NCI-H1436 treated with DMSO at 0.1 percent for 48 hours (cell line): ENCODE measurements around the gene PRAMEF17.
"Not testable (repeated sequence)": the region's sequence is repeated elsewhere in the genome, so short reads cannot be mapped to it uniquely, and the experiment has no call there.

Experiments
- DNase-seq: peaks from one replicate; lab custom pipeline; 2025; lab: John Stamatoyannopoulos, UW

The PRAMEF17 gene, protein sequence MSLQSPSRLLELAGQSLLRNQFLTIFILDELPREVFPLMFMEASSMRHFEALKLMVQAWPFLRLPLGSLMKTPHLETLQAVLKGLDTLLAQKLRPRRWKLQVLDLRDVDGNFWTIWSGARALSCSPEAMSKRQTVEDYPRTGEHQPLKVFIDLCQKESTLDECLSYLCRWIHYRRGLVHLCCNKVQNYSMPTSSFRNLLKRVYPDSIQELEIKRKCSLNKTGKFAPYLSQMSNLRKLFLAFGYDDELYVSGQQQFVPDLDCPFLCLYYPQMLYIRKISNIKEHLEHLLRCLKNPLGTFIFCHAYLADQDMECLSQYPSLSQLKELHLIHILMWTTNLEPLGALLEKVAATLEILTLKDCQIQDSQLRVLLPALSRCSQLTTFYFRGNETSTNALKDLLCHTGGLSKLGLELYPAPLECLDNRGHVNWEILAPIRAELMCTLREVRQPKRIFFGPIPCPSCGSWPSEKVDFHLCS

DNA sequence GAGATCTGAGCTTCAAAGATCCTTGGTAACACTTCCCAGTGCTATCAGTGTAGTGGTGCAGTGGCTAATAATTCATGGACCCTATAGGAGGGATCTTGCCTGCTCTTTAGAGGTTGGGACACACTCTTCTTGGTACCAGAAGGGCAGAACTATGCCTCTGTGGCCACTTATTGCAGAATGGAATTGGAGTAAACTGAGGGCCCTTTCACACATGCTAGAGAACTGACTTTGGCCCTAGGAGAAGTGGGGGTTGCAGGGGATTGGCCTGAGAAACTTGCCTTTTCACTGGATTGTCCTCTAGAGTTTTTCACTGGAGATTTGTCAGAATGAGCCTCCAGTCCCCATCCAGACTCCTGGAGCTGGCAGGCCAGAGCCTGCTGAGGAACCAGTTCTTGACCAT is at the start of gene PRAMEF17:
Gene PRAMEF17 (plus strand): TSS at position 301 of the 400 bp plus-strand sequence. CDS start 26 bp downstream, at position 327.
- DNase-seq, result not testable (repeated sequence)

DNA sequence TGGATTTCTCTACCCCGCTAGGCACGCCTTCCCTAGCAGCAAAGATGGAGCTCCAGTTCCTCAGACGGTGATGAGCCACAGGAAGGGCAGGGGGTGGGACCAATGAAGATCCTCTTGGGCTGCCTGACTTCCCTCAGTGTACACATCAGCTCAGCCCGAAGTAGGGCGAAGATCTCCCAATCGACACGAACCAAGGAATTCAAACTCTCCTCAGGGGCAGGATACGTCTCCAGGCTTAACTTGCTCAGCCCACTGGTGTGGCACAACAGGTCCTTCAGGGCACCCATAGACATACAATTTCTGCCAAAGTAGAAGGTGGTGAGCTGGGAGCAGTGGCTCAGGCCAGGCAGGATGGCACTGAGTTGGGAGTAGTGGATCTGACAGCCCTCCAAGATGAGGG is 46.9 kb upstream of the PRAMEF17 start:
- not testable (repeated sequence) for DNase-seq

DNA sequence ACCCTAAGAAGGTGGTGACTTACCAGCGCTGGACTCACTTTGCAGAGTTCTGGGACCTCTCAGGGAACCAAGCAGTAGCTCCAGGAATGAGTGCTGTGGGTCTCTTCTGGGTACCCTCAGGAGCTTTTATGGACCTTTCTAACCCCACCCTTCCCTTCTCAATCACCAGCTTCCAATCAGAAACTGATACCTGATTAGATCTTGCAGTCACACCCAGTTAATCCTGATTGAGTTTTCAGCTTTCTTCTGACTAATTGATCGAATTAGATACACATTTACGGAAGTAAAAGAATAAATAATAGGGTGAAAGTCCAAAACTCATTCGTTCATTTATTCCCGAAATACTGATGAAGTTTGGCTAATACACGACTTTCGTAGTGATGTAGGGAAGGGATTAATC is 42.4 kb upstream of the PRAMEF17 start, which contains the start of gene PRAMEF14:
Gene PRAMEF14 (minus strand): TSS at position 101 of the 400 bp plus-strand sequence. CDS start 1,820 bp downstream, outside the sequence.
- DNase-seq, result not testable (repeated sequence)

DNA sequence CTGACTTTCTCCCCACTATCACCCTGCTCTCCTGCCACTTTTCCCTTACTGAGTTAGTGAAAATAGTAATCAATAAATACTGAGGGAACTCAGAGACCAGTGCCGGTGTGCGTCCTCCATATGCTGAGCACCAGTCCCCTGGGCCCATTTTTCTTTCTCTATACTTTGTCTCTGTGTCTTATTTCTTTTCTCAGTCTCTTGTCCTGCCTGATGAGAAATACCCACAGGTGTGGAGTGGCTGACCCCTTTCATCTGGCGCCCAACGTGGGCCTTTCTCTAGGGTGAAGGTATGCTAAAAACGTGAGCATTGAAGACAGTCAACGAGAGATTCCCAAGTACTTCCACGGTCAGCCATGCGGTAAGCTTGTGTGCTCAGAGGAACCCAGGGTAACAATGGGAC is 36.0 kb upstream of the PRAMEF17 start:
- DNase-seq, result not testable (repeated sequence)

DNA sequence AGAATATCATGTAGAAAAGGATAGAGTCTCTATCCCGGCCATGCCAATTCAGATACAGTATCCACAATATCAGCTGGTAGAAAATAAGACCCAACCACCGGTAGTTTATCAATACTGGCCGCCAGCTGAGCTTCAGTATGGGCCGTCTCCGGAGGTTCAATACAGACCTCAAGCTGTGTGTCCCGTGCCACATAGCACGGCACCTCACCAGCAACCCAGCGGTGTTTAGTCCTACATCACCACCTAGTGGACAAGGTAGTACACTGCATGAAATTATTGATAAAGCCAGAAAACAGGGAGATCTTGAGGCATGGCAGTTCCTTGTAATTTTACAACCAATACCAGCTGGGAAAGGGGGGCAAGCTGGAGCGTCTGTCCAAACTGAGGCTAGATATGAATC is 35.0 kb upstream of the PRAMEF17 start:
- DNase-seq, result not testable (repeated sequence)

DNA sequence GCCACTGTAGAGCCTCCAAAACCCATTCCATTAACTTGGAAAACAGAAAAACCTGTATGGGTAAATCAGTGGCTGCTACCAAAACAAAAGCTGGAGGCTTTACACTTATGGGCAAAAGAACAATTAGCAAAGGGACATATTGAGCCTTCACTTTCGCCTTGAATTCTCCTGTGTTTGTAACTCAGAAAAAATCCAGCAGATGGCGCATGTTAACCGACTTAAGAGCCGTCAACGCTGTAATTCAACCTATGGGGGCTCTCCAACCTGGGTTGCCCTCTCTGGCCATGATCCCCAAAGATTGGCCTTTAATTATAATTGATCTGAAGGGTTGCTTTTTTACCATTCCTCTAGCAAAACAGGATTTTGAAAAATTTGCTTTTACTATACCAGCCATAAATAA is 32.7 kb upstream of the PRAMEF17 start:
- not testable (repeated sequence) for DNase-seq

DNA sequence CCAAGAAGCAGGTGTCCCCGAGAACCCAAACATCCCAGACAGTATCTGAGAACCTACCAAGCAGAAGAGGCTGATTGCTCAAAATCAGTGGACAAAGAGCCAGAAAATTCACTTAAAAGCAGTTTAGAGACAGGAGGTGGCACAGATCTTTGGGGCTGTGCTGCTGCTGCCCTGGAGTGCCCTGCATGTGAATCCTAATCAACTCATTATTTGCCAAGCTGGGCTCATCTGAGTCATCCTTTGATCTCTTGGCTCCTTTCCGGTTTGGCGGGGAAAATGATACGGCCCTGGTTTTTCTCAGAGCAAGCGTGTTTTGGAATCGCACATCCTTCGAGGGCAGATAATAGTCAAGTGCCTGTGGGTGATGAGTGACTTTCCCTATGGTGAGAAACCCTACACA is 27.1 kb upstream of the PRAMEF17 start:
- DNase-seq, result not testable (repeated sequence)

DNA sequence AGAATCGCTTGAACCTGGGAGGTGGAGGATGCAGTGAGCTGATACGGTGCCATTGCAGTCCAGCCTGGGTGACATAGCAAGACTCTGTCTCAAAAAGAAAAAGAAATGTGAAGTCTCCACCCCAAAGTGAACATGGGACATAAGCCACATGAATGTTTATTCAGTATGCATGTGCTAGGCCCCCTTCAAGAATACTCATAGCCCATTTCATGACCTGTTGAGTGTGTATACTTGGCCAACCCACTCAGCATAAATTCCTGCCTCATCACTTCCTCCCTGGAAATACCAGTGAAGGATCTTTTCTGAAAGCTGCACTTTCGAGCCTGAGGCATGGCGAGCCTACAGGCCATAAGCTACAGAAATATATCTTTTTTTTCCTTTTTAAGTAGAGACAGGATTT is 24.5 kb upstream of the PRAMEF17 start:
- not testable (repeated sequence) for DNase-seq

DNA sequence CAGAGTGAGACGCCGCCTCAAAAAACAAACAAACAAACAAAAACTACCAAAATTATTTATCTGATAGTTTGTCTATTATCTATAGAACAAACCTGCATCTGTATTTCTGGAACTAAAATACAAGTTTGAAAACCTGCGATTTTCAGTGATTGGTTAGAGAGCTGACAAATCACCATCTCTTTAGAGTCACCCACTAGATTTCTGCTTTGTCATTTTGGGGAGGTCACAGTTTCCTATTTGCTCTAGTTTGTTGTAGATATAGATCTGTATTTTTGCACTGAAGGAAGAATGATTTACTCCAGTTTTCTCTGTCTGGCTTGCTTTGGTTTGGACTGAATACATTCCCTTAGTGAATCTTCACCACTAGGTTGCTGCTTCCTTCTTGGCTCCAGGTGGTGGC is 22.9 kb upstream of the PRAMEF17 start:
- DNase-seq, result not testable (repeated sequence)

DNA sequence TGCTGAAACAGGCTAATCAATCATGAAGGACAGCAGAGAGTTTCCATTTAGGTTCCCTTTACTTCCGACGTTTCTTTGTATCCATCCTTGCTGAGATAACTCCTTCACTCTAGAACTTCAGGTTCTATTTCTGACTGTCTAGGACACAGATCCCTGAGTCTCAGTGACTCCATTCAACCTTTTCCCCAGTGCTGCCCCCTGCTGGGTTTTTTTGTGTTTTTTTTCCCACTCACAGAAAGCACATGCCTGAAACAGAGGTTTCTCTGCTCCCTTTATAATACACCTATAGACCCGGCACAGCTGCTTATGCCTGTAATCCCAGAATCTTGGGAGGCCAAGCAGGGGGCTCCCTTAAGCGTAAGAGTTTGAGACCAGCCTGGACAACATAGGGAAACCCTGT is 20.9 kb upstream of the PRAMEF17 start:
- not testable (repeated sequence) for DNase-seq

DNA sequence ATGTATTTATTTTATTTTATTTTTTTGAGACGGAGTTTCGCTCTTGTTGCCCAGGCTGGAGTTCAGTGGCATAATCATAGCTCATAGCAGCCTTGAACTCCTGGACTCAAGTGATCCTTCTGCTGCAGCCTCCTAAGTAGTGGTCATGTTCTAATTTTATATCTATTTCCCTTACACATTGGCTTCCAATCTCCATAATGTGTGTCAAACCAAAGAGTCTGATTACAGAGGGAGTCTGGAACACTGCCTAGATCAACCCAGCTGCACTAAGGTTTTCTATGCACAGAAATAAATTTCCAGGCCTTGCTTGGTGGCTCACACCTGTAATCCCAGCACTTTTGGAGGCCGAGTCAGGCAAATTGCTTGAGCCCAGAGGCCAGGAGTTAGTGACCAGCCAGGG is 10.4 kb upstream of the PRAMEF17 start:
- not testable (repeated sequence) for DNase-seq

DNA sequence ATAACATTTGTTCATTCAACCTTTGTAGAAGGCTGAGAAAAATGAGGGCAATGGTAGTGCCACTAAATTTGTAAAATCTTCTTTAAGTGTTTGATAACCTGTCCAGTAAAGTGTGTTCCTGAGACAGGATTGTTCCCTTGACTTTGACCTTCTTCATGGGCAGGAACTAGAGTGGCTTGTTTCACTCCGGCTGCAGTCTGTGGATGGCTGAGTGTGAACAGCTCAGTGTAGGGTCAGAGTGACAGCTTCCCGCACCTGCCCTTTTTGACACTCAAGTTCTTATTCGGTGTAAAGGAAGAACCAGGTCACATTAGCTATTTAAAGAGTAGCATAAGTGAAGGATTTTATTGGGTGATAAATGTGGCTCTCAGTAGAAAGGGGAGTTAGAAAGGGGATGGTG is 9.1 kb upstream of the PRAMEF17 start:
- DNase-seq, result not testable (repeated sequence)

DNA sequence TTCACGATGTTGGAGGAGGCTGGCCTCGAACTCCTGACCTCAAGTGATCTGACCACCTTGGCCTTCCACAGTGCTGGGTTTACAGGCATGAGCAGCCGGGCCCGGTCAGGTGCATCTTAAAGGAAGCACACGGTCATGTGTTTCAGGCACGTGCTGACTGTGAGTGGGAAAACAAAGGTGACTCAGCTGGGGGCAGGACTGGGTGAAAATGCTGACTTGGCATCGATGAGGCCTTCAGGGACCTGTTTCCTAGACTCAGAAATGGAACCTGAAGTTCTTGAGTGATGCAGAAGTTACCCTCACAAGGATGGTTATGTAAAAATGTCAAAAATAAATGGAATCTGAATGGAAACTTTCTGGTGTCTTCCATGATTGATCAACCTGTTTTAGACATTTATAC is 3.6 kb downstream of the PRAMEF17 start:
- not testable (repeated sequence) for DNase-seq

DNA sequence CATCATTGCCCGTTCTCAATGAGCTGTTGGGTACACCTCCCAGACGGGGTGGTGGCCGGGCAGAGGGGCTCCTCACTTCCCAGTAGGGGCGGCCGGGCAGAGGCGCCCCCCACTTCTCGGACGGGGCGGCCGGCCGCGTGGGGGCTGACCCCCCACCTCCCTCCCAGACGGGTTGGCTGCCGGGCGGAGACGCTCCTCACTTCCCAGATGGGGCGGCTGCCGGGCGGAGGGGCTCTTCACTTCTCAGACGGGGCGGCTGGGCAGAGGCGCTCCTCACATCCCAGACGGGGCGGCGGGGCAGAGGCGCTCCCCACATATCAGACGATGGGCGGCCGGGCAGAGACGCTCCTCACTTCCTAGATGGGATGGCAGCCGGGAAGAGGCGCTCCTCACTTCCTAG is 5.3 kb downstream of the PRAMEF17 start:
- not testable (repeated sequence) for DNase-seq

DNA sequence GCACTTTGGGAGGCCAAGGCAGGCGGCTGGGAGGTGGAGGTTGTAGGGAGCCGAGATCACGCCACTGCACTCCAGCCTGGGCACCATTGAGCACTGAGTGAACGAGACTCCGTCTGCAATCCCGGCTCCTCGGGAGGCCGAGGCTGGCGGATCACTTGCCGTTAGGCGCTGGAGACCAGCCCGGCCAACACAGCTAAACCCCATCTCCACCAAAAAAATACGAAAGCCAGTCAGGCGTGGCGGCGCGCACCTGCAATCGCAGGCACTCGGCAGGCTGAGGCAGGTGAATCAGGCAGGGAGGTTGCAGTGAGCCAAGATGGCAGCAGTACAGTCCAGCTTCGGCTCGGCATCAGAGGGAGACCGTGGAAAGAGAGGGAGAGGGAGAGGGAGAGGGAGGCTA is 5.9 kb downstream of the PRAMEF17 start:
- not testable (repeated sequence) for DNase-seq

DNA sequence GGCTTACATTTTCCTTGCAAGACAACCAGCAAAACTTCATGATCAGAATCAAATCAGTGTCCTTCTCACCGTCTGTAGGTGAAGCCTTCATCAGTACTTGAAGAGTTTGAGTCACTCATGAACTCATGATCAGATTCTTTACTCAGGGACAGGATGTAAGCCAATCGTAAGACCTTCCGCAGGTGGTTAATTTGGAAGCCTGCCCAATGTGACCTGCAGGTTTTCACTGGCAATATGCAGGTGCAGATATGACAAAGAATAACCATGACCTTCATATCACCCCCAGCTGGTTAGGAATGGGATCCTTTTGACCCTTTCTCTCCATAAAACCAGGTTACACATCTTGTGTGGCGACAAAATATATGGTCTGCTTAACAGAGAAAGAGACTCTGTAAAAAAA is 18.4 kb downstream of the PRAMEF17 start:
- no peak for DNase-seq

DNA sequence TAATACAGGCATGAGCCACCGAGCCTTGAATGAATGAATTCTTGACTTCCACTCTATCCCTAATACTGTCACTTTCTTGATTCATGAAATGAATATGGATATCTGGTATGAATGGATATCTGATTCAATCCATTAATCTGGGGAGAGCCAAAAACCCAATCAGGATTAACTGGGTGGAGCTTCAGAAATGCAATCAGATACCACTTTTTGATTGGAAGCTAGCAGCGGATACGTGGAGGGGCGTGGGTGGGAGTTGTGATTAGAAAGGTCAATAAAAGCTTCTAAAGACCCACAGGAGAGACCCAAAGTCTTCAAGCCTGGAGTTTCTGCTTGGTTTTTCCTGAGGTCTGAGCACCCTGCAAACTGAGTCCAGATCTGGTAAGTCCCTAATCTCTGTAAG is 20.7 kb downstream of the PRAMEF17 start, which contains the start of gene PRAMEF20:
Gene PRAMEF20 (plus strand): TSS at position 301 of the 400 bp plus-strand sequence. CDS start 5,905 bp downstream, outside the sequence.
- DNase-seq, result not testable (repeated sequence)

DNA sequence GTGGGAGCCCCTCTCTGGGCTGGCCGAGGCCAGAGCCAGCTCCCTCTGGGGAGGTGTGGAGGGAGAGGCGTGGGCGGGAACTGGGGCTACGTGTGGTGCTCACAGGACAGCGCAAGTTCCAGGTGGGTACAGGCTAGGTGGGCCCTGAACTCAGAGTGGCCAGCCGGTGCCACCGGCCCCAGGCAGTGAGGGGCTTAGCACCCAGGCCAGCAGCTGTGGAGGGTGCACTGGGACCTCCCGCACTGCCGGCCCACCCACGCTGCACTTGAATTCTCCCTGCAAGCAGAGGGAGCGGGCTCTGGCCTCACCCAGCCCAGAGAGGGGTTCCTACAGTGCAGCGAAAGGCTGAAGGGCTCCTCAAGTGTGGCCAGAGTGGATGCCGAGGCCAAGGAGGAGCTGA is 41.1 kb downstream of the PRAMEF17 start:
- no peak for DNase-seq

DNA sequence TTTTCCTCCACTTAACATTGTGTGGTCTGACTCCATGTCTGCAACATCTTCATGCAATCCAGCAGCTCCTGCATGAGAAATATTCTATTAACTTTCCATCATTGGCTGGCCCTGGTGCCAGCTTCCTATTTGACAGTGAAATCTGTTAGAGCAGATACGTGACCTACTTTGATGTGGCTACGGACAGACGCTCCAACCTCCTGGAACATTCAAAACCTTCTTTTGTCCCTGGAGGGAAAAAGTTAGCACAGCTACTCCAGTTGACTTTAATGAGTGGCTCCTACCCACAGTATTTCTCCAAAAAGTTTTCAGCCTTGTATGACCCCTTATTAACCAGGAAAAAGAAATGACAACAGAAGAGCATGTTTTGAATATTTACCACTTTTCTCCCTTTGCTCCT is 42.8 kb downstream of the PRAMEF17 start:
- DNase-seq, result no peak

DNA sequence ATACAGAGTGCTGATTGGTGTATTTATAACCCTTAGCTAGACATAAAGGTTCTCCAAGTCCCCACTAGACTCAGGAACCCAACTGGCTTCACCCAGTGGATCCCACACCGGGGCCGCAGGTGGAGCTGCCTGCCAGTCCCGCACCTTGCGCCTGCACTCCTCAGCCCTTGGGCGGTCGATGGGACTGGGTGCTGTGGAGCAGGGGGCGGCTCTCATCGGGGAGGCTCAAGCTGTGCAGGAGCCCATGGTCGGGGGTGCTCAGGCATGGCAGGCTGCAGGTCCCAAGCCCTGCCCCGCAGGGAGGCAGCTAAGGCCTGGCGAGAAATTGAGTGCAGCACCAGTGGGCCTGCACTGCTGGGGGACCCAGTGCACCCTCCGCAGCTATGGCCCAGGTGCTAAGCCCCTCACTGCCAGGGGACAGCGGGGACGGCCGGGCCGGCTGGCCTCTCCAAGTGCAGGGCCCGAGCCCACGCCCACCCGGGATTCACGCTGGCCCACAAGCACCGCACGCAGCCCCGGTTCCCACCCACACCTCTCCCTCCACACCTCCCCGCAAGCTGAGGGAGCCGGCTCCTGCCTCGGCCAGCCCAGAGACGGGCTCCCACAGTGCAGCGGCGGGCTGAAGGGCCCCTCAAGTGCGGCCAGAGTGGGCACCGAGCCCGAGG is 44.4 kb downstream of the PRAMEF17 start:
- DNase-seq, result not testable (repeated sequence)

DNA sequence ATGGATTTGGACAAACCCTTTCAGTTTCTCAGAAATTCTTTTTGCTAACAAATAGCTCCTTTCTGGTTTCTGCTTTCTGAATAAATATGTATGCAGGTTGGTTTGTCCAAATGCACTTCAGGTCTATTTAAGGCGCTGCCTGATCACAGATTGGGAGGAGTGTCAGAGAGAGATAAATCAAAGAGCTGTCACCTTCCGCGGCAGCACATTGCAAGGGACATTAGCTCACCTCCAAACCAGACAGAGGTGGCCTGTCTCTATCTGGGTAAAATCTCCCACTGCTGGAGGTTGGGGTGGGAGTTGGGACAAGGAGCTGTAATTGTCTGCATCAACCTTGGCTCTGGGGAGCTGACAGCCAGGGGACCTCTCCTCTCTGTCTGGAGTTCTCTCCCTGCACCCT is 46.0 kb downstream of the PRAMEF17 start:
- no peak for DNase-seq

DNA sequence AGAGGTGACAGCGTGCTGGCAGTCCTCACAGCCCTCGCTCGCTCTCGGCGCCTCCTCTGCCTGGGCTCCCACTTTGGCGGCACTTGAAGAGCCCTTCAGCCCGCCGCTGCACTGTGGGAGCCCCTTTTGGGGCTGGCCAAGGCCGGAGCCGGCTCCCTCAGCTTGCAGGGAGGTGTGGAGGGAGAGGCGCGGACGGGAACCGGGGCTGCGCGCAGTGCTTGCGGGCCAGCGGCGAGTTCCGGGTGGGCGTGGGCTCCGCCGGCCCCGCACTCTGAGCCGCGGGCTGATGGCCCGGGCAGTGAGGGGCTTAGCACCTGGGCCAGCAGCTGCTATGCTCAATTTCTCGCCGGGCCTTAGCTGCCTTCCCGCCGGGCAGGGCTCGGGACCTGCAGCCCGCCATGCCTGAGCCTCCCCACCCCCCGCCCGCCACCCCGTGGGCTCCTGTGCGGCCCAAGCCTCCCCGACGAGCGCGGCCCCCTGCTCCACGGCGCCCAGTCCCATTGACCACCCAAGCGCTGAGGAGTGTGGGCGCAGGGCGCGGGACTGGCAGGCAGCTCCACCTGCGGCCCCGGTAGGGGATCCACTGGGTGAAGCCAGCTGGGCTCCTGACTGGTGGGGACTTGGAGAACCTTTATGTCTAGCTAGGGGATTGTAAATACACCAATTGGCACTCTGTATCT is 49.8 kb downstream of the PRAMEF17 start:
- DNase-seq, result not testable (repeated sequence)
